Activated CD4-positive, alpha-beta memory T cell treated with anti-CD3 and anti-CD28 coated beads for 36 hours (primary cell): ENCODE results near the gene PCGF3. TPM values are rescaled to one million over a fixed set of nuclear protein-coding genes. Genes with fewer than 3 reads are reported as not detected.
"Not testable (repeated sequence)": the region's sequence is repeated elsewhere in the genome, so short reads cannot be mapped to it uniquely, and the experiment has no call there.

ENCODE experiments used
- CTCF ChIA-PET: fragments of 350-600 bp; sonication (Branson Sonifier 250); formaldehyde crosslinking; loops from one replicate; lab custom pipeline; 2021; ENCODE audit warnings: antibody characterized with exemption, inconsistent platforms; lab: Charles Lee
- POLR2A ChIA-PET: fragments of 350-600 bp; sonication (Branson Sonifier 250); formaldehyde crosslinking; loops from one replicate; lab custom pipeline; 2021; ENCODE audit warnings: antibody characterized with exemption; lab: Charles Lee
- DNase-seq: peaks from one replicate; pipeline ENCODE4 v3.0.0-alpha.2; 2020
- H3K27ac Mint-ChIP-seq: one replicate; pipeline ENCODE4 v1.8.0; 2021; ENCODE audit warnings: mixed read lengths
- H3K27me3 Mint-ChIP-seq: one replicate; pipeline ENCODE4 v1.8.0; 2021; ENCODE audit warnings: mixed read lengths
- H3K36me3 Mint-ChIP-seq: one replicate; pipeline ENCODE4 v1.8.0; 2021; ENCODE audit warnings: mixed read lengths
- H3K4me1 Mint-ChIP-seq: one replicate; pipeline ENCODE4 v1.8.0; 2021; ENCODE audit warnings: low read depth, mixed read lengths
- H3K4me3 Mint-ChIP-seq: one replicate; pipeline ENCODE4 v1.8.0; 2021; ENCODE audit warnings: mild to moderate bottlenecking, mixed read lengths
- H3K9me3 Mint-ChIP-seq: one replicate; pipeline ENCODE4 v1.8.0; 2021; ENCODE audit warnings: mixed read lengths
- intact Hi-C: fragments of 100-400 bp; cut with micrococcal nuclease; formaldehyde crosslinking; loops from one replicate; pipeline ENCODE4 v1.15.1; 2023
- total RNA-seq, 2 experiments: library from RNA; stranded (reverse); gene quantifications; one replicate each; pipeline ENCODE4 v1.2.3, GENCODE V29; 2021

The PCGF3 gene
- total RNA-seq, 2 experiments from 2014 or later, result 27.8 to 29.3 TPM

DNA sequence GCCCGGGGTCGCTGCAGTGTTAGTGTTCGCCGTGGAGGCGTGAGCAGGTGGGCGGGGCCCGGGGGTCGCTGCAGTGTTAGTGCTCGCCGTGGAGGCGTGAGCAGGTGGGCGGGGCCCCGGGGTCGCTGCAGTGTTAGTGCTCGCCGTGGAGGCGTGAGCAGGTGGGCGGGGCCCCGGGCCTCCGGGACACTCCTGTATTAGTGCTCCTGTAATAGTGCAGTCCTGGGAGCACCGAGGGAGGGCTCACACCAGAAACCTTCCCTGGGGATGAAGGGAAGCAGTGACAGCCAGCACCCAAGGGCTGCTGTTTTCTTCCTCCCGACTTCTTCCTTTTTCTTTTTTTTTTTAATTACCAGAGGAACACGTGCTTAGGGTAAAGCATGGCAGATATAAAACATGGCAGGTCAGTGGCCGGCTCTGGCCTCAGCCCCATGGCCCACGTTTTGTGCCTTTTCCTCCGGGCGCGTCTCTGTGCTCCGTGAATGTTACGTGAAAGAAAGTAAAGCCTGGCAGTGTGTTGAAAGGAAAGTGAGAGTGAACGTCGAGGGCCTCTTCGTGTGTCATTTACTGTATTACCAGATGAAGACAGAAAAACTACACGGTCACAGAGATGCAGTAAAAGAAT is 42.0 kb downstream of the PCGF3 start:
- ChIA-PET CTCF (no interaction called here), POLR2A (no interaction called here)
- H3K9me3 Mint-ChIP-seq, result no peaks in the 10 kb centered on the region
- H3K4me1 Mint-ChIP-seq, result no peaks in the 10 kb centered on the region
- peaks cover 15% of the 10 kb centered on the region for H3K36me3 Mint-ChIP-seq
- H3K27ac Mint-ChIP-seq, result no peak overlapping the region
- intact Hi-C loops, result no loop called here
- H3K4me3 Mint-ChIP-seq, result no peak overlapping the region
- no peak for DNase-seq
- H3K27me3 Mint-ChIP-seq, result no peaks in the 10 kb centered on the region

DNA sequence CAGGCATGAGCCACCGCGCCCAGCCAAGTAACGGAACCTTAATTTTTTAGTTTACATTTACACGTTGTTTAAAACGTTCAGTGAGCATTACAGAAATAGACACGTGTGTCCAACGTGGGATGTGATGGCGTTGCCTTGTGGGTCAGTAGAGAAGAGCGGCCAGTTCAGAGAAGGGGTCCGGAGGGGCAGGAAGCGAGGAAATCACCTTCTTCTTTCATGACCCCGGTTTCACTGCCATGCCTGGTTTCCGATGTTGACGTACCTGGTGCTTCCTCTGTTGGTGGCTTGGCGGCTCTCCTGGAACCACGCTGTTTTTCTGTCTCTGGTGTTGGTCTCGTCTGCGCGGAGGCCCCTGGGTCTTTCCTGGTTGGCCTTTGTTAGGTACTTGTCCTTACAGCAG is 42.8 kb downstream of the PCGF3 start:
- Mint-ChIP-seq H3K27me3 (no peaks in the 10 kb centered on the region), H3K9me3 (no peaks in the 10 kb centered on the region), H3K4me3 (no peak overlapping the region), H3K4me1 (no peaks in the 10 kb centered on the region), H3K36me3 (peaks cover 15% of the 10 kb centered on the region), H3K27ac (no peak overlapping the region)
- intact Hi-C loops, result no loop called here
- ChIA-PET POLR2A (no interaction called here), CTCF (no interaction called here)
- DNase-seq, result no peak

- intact Hi-C loops, result no loop called here
- no peaks in the 10 kb centered on the region for H3K27me3 Mint-ChIP-seq
- no peaks in the 10 kb centered on the region for H3K9me3 Mint-ChIP-seq
- H3K4me3 Mint-ChIP-seq, result no peak overlapping the region
- ChIA-PET POLR2A (no interaction called here), CTCF (interaction anchor here (1.4 kb wide), 1 partner anchor 7 kb away, joined by 4 read pairs; no protein-coding TSS in a partner anchor)
- peaks cover 16% of the 10 kb centered on the region for H3K36me3 Mint-ChIP-seq
- no peak for DNase-seq
- no peak overlapping the region for H3K27ac Mint-ChIP-seq
- H3K4me1 Mint-ChIP-seq, result no peaks in the 10 kb centered on the region
These were observed 44.4 kb downstream of the PCGF3 start for GRCh38 chr4:749698-750666.

DNA sequence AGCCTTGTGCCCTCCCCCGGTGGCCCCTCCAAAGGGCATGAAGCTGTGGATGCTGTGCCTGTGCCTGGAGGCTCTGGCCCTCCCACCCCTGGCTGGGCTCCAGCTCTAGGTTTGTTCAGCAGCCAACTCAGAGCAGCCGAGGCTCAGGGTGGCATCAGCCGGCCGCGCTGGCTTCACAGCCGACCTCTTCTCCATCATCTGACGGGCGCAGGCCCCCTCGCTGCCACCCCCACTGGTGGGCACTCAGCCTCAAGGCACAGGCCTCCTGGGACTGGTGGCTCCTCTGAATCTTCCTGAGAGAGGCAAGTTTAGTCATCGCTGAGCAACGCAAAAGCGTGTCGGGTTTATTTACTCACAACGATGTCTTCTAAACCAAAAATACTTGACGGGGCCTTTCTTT is 46.0 kb downstream of the PCGF3 start:
- intact Hi-C loops, result no loop called here
- ChIA-PET CTCF (interaction anchor here (1.4 kb wide), 1 partner anchor 9 kb away, joined by 4 read pairs; no protein-coding TSS in a partner anchor), POLR2A (no interaction called here)
- peaks cover 16% of the 10 kb centered on the region for H3K36me3 Mint-ChIP-seq
- no peaks in the 10 kb centered on the region for H3K9me3 Mint-ChIP-seq
- H3K27me3 Mint-ChIP-seq, result no peaks in the 10 kb centered on the region
- H3K4me1 Mint-ChIP-seq, result no peaks in the 10 kb centered on the region
- no peak overlapping the region for H3K4me3 Mint-ChIP-seq
- no peak for DNase-seq
- no peak overlapping the region for H3K27ac Mint-ChIP-seq

DNA sequence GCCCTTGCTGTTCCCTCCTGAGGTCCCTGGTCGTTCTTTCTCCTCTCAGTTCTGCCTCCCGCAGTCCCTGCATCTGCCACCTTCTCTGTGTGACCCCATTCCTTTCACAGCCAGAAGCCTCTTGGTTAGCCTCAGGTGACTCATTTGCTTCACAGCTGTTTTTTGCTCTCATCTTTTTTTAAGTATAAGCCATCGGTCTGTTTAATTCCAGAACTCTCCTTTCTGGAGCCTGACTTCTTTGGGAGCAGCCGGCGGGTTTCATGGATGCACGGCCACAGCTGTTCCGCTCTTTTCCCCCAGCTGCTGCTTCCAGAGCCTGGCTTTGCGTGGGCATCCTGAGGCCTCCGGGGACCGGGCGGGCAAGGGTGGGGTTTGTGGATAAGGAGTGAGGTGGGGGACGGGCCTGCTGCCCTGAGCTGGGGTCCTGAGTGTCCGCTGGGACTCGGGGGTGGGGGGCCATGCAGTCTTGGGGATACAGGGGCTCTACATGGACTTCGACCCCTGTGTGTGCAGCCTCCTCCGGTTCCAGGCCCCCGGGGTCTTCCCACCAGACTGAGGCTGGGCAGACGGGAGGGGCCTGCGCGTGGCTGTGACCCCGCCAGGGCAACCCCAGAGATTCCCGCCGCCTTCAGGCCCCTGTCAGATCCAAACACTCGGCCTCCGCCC is 46.7 kb downstream of the PCGF3 start:
- DNase-seq, result no peak
- POLR2A ChIA-PET, result no interaction called here
- Mint-ChIP-seq H3K4me3 (no peak overlapping the region), H3K4me1 (no peaks in the 10 kb centered on the region), H3K9me3 (no peaks in the 10 kb centered on the region), H3K36me3 (peaks cover 16% of the 10 kb centered on the region), H3K27ac (no peak overlapping the region), H3K27me3 (no peaks in the 10 kb centered on the region)
- intact Hi-C loops, result no loop called here
- CTCF ChIA-PET, result interaction anchor here (3.0 kb wide), 1 partner anchor 11 kb away, joined by 17 read pairs; no protein-coding TSS in a partner anchor

- DNase-seq, H3K4me3 Mint-ChIP-seq, H3K27ac Mint-ChIP-seq, H3K27me3 Mint-ChIP-seq, POLR2A ChIA-PET, H3K9me3 Mint-ChIP-seq, H3K4me1 Mint-ChIP-seq, intact Hi-C loops: not testable (repeated sequence)
- peaks cover 12% of the 10 kb centered on the region for H3K36me3 Mint-ChIP-seq
- CTCF ChIA-PET, result interaction anchor here (3.0 kb wide), 1 partner anchor 12 kb away, joined by 17 read pairs; no protein-coding TSS in a partner anchor
These were observed 47.6 kb downstream of the PCGF3 start for GRCh38 chr4:753186-753585.

DNA sequence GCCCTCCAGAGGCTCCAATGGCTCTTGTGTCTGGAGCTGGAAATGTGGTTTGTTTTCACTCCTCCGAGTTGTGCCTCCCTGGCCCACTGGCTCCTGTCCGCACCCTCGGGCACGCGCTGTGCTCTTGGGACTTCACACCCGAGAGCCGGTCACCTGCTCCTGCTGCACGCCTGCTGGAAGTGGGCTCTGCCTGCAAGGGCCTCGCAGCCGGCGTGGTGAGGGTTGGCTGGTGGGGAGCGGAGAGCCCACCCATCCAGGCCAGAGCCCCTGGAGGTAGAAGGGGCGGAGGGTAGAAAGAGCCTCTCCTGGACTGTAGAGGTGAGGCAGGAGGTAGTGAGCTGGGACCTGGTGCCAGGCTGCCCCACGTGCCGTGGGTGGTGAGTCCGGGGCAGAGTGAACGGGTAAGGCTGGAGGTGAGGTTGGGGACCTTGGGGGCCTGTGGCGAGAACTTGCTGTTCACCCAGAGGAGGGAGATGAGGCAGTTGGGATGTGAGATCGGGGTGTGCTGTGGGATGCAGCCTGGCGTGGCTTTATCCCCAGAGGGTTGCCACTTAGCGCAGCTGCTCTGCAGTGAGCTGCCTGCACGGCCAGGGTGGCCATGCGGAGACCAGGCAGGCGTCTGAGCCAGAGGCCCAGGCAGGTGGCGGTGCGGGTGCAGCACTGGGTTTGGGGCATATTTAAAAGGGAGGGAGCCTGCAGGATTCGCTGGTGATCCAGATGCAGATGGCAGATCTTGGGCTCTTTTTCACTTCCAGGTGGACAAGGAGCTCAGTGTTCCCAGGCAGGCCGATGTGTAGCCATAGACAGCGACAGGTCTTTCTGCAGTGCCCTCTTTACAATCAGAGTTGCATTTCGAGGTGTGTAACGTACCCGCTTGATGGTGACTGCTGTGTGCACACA is 48.8 kb downstream of the PCGF3 start:
- no peaks in the 10 kb centered on the region for H3K4me1 Mint-ChIP-seq
- CTCF ChIA-PET, result interaction anchor here (3.0 kb wide), 1 partner anchor 13 kb away, joined by 17 read pairs; no protein-coding TSS in a partner anchor
- no peaks in the 10 kb centered on the region for H3K27me3 Mint-ChIP-seq
- H3K4me3 Mint-ChIP-seq, result no peak overlapping the region
- DNase-seq, result no peak
- POLR2A ChIA-PET, result no interaction called here
- no peak overlapping the region for H3K27ac Mint-ChIP-seq
- no peaks in the 10 kb centered on the region for H3K9me3 Mint-ChIP-seq
- intact Hi-C loops, result no loop called here
- H3K36me3 Mint-ChIP-seq, result peaks cover 9% of the 10 kb centered on the region

GRCh38 chr4:757111-757510 is 51.5 kb downstream of the PCGF3 start:
- H3K4me1 Mint-ChIP-seq, result peaks cover 11% of the 10 kb centered on the region
- H3K36me3 Mint-ChIP-seq, result peaks cover 15% of the 10 kb centered on the region
- CTCF ChIA-PET, result interaction anchor here (1.1 kb wide), 1 partner anchor 15 kb away, joined by 6 read pairs; no protein-coding TSS in a partner anchor
- intact Hi-C loops, result no loop called here
- no peaks in the 10 kb centered on the region for H3K9me3 Mint-ChIP-seq
- no peak for DNase-seq
- POLR2A ChIA-PET, result no interaction called here
- H3K27ac Mint-ChIP-seq, result no peak overlapping the region
- H3K27me3 Mint-ChIP-seq, result no peaks in the 10 kb centered on the region
- no peak overlapping the region for H3K4me3 Mint-ChIP-seq

DNA sequence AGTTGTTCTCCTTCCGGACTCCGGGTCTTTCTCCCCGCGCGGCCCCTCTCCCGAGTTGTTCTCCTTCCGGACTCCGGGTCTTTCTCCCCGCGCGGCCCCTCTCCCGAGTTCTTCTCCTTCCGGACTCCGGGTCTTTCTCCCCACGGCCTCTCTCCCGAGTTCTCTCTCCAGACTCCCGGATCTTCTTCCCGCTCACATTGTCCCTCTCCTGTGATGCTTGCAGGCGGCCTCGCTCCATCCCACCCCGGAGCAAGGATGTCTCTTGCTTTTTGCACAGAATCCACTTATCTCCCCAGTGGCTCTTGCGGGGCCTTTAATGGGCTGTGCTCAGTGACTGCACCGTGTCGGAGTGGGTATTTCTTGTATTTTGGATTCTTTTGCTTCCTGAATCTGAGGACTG is 54.2 kb downstream of the PCGF3 start:
- peak overlapping the region; percentile 0 for H3K27ac Mint-ChIP-seq
- CTCF ChIA-PET, POLR2A ChIA-PET, intact Hi-C loops, H3K9me3 Mint-ChIP-seq, H3K27me3 Mint-ChIP-seq, H3K4me3 Mint-ChIP-seq, DNase-seq: not testable (repeated sequence)
- H3K4me1 Mint-ChIP-seq, result peaks cover 28% of the 10 kb centered on the region
- H3K36me3 Mint-ChIP-seq, result peaks cover 20% of the 10 kb centered on the region

DNA sequence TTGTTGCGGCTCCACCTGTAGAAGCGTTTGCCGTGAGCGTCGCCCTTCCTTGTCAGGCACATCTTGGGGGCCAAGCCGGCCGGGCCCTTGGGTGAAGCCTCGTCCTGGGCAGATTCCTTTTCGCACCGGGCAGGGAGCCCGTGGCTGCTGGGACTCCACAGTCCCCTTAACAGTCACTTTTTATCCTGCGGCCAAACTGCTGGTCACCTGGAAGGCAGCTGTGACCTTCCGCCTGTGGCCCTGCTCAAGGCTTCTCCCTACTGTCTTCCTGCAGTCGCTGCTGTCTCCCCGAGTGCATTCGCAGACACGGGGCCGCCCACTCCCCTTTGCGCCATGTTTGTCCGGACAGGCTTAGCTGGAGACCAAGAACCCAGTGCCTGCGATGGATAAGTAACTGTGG is 55.0 kb downstream of the PCGF3 start:
- POLR2A ChIA-PET, result no interaction called here
- Mint-ChIP-seq H3K27ac (no peak overlapping the region), H3K9me3 (peaks cover 4% of the 10 kb centered on the region), H3K27me3 (no peaks in the 10 kb centered on the region), H3K36me3 (peaks cover 22% of the 10 kb centered on the region), H3K4me3 (no peak overlapping the region), H3K4me1 (peaks cover 29% of the 10 kb centered on the region)
- intact Hi-C loops, result no loop called here
- CTCF ChIA-PET, result no interaction called here
- no peak for DNase-seq

DNA sequence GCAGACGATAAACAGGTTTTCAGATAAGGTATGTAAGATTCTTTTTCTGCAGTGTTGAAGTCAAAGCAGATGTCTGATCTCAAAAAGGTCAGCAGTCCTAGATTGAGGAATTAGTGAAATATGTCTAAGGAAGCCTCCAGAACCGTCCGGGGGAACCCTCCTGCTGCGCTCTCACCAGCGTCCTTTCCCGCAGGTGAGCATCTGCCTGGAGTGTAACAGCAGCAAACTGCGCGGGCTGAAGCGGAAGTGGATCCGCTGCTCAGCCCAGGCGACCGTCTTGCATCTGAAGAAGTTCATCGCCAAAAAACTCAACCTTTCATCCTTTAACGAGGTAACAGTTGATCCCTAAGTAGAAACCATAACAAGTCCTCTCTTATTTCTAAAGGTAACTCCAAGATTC is 55.5 kb downstream of the PCGF3 start:
- H3K27ac Mint-ChIP-seq, result no peak overlapping the region
- no peak for DNase-seq
- peaks cover 4% of the 10 kb centered on the region for H3K9me3 Mint-ChIP-seq
- ChIA-PET CTCF (no interaction called here), POLR2A (no interaction called here)
- H3K27me3 Mint-ChIP-seq, result no peaks in the 10 kb centered on the region
- no peak overlapping the region for H3K4me3 Mint-ChIP-seq
- H3K4me1 Mint-ChIP-seq, result peaks cover 30% of the 10 kb centered on the region
- H3K36me3 Mint-ChIP-seq, result peaks cover 25% of the 10 kb centered on the region
- intact Hi-C loops, result no loop called here
